Testis (tissue), 2 donors: ENCODE measurements around the gene CHRNA7.

ENCODE experiments used
- CTCF ChIP-seq, 3 experiments: fragments of 450-650 bp in 2 of 3; fragments of 200-600 bp in 1 of 3; sonication (generic) in 1 of 3; IDR thresholded peaks; one replicate each; pipeline ENCODE4 v1.5.1; 2016 to 2019; ENCODE audit warnings: antibody characterized with exemption in 3 of 3, mild to moderate bottlenecking in 2 of 3, moderate library complexity in 1 of 3
- POLR2A ChIP-seq: fragments of 450-650 bp; IDR thresholded peaks from one replicate; pipeline ENCODE4 v1.6.1; 2017; ENCODE audit warnings: antibody characterized with exemption, mild to moderate bottlenecking, moderate library complexity

GRCh38 chr15:32131803-32132202 lies 101.5 kb downstream of the CHRNA7 start:
- no peak for TF ChIP-seq CTCF (IDR thresholded peaks at IDR 0.05)
- TF ChIP-seq POLR2A, result no peak
